Stimulated activated CD4-positive, alpha-beta T cell treated with anti-CD3 and anti-CD28 coated beads, Interleukin-1b, Interleukin-23, amount 100 ng/mL, for 4 hours (primary cell): ENCODE measurements around the gene KCTD2.
"Not testable (repeated sequence)": the region's sequence is repeated elsewhere in the genome, so short reads cannot be mapped to it uniquely, and the experiment has no call there.

ENCODE experiments used
- DNase-seq, 2 donors: peaks; one replicate each; pipeline ENCODE4 v3.0.0-alpha.2; 2020; ENCODE audit warnings: low read depth in 2 of 2

KCTD2 gene

DNA sequence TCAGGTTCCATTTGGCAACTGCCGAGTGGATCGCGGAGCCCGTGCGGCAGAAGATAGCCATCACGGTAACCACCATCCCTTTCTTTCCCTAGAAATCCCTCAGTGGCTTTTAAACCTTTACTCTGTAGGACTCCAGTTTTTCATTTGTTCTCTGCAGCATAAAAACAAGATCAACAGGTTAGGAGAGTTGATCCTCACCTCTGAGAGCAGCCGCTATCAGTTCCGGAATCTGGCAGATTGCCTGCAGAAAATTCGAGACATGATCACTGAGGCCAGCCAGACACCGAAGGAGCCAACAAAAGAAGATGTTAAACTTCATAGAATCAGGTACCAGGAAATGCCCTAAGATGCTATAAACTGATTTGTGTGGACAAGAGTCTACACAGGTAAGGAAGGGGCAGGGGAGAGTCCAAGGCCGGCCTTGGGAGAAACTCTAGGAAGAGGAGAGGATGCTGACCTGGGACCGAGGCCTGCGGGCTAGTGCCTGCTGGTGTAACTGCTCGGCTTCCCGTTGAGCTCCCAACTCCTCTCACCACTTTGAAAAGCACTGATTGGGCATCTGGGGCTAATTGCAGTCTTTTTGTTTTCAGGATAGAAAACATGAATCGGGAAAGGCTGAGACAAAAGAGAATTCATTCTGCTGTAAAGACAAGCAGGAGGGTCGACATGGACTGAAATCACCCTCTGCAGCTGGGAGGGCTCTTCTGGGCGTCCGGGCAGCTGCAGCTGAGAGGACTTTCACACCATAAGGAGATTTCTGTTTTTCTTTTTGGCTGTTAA is 26.5 kb upstream of the KCTD2 start:
- DNase-seq: no peak

DNA sequence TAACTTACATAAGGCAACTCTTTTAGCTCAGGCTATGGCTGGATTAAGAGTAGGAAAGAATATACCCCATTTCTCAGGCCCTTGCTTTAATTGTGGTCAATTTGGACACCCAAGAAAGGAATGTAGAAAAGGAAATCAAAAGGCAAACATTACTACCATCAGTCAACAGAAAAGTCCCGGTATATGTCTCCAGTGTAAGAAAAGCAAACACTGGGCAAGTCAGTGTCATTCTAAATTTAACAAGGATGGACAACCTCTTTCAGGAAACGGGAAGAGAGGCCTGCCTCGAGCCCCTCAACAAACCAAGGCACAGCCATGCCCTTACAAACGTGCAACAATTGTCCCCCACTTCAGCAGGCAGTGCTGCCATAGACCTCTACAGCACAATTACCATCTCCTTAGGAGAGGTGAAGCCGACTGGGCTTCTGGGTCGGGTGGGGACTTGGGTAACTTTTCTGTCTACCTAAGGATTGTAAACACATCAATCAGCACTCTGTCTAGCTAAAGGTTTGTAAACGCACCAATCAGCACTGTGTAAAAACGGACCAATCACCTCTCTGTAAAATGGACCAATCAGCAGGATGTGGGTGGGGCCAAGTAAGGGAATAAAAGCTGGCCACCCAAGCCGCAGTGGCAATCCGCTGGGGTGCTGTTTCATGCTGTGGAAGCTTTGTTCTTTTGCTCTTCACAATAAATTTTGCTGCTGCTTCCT is 22.2 kb upstream of the KCTD2 start:
- DNase-seq: no peak

DNA sequence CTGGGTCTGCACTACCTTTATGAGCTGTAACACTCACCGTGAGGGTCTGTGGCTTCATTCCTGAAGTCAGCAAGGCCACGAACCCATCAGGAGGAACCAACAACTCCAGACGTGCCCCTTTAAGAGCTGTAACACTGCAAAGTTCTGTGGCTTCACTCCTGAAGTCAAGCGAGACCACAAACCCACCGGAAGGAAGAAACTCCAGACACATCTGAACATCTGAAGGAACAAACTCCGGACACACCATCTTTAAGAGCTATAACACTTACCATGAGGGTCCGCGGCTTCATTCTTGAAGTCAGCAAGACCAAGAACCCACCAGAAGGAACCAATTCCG is 21.7 kb upstream of the KCTD2 start:
- DNase-seq: not testable (repeated sequence)

DNA sequence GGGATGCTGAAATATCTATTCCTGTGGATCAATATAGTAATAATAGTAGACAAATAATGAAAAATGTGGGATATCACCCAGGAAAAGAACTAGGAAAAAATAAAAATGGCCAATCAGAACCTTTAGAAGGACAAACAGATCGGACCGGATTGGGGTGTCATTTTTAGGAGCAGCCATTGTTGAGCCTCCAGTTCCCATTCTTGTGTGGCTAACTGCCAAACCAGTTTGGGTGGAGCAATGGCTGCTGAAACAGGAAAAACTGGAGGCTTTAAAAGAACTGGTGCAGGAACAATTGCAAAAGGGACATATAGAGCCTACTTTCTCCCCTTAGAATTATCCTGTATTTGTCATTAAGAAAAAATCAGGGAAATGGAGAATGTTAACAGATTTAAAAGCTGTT is 20.4 kb upstream of the KCTD2 start:
- not testable (repeated sequence) for DNase-seq

GRCh38 chr17:75030161-75030560 is 16.9 kb upstream of the KCTD2 start:
- no peak for DNase-seq

- peak; percentile 12 to 32 for DNase-seq
These were observed 14.9 kb upstream of the KCTD2 start for GRCh38 chr17:75031972-75032719.

DNA sequence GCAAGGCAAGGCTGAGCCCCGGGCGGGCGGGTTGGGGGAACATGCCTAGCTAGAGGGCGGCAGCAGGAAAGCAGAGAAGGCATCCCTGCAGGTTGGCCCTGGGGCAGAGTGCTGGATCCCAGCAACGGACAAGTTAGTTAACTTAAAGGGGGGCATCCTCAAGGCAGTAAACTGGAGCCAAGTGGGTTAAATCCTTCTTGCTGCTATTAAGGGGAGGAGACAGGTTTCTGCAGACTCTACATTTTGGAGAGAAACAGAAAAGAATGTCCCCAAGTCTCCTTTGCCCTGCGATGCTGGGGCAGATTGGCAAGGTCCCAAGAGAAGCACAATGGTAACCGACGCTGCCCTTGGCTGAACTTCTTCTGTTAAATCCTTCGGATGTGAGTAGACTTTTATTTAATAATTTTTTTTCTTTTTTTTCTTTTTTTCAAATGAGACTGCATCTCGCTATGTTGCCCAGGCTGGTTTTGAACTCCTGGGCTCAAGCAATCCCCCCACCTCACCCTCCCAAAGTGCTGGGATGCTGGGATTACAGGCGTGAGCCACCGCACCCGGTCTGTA is 14.2 kb upstream of the KCTD2 start:
- DNase-seq: peak in 1 of 2 donors; percentile 23

- DNase-seq: peak; percentile 85 to 90
These were observed 13.4 kb upstream of the KCTD2 start for GRCh38 chr17:75033346-75034235.

DNA sequence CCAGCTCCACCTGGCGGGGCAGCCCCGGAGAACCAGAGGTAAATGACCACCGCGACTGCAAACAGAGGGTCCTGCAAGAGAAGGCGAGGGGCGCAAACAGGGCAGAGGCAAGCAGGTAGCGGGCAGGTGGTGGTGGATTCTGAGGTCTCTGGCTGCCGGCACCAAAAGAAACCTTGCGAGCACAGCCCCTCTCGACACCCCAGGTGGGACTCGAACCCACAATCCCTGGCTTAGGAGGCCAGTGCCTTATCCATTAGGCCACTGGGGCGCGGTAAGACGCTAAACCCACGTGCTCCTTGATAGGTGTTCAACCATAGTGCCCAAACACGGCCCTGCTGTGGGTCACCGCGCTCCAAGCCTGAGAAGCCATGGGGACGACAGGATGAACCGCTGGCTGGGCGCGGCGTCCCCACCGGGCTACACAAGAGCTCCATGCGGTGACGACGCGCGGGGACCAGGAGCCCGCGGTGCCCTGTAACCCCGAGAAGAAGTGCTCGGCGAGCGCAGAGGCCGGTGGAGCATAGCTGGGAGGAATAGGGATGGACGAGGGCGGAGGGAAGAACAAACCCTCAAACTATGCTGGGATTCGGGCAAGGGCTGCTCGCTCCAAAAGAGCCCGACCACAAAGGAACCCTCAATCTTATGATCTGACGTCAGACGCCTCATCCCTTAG is 12.7 kb upstream of the KCTD2 start:
- DNase-seq: peak; percentile 78 to 92

DNA sequence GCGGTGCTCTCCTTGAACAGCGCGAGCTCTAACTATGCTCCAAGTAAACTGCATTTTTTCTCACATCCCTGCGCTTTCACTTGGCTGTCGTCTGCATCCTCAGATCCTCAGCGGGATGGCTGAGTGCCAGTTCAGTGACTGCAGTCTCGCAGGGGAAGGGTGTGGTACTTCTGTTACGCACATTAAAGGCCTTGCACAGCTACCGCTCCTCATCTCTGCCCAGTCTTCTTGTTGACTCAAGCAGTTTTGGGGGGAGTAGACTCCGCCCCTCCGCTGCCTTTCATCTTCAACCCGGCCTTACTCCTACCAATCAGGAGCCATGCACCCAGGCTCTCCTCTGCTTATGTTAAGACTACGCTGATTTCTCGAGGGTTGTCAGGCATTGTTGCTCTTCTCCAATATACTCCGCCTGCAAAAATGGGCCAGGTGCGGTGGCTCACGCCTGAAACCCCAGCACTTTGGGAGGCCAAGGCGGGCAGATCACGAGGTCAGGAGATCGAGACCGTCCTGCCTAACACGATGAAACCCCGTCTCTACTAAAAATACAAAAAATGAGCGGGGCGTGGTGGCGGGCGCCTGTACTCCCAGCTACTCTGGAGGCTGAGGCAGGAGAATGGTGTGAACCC is 10.3 kb upstream of the KCTD2 start:
- peak; percentile 55 to 69 for DNase-seq

GRCh38 chr17:75039238-75039637 is 7.8 kb upstream of the KCTD2 start:
- DNase-seq: no peak

DNA sequence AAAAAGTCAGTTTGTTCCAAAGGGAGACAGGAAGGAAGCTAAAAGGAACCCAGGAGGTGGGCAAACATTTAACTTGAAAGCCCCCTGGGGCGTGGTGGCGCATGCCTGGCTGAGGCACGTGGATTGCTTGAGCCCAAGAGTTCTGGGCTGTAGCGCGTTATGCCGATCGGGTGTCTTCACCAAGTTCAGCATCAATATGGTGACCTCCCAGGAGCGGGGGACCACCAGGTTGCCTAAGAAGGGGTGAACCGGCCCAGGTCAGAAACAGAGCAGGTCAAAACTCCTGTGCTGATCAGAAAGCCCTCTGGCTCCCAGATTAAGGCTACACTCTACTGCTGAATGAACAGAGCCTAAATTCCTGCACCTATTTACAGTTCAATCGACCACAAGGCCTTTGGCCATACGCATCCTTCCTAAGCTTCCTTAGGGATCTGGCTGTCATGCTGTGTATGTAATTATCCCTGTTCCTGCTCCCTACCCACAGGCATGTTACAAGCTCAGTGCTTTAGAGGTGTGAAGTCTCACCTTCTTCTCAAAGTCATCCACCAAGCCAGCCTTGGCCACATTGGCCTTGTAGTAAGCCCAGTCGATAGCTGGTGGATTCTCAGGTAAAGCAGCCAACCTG is 5.3 kb upstream of the KCTD2 start:
- DNase-seq: no peak

DNA sequence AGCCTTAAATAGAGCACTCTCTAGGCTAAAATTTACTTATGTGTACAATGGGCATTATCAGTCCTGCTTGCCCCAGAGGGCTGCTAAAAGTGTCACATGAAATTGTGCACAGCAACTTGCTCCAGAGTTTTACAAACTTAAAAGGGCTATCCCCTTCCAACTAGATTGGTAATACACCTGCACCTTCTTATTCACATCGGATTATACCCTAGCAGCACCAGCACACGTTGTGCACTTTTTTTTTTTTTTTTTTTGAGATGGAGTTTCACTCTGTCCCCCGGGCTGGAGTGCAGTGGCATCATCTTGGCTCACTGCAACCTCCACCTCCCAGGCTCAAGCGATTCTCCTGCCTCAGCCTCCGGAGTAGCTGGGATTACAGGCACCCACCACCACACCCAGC is 3.2 kb upstream of the KCTD2 start:
- DNase-seq: not testable (repeated sequence)

DNA sequence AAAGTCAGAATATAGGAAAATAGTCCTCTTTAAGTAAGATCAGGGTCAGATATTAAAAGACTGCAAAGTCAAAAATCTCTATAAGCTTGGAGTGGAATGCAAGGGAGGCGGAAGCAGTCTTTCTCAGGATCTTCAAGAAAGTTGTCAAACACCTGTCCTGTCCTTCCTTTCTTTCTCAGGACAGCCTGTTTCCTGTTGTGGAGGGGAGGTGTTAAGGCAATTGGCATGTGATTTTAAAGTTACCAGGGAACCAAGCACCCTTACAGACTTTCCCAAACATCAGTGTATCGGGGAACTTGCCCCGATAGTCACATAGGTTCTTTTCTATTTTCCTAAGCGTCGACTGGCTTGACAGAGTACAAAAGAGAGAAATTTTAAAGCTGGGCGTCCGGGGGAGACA is 2.3 kb upstream of the KCTD2 start:
- DNase-seq: no peak

DNA sequence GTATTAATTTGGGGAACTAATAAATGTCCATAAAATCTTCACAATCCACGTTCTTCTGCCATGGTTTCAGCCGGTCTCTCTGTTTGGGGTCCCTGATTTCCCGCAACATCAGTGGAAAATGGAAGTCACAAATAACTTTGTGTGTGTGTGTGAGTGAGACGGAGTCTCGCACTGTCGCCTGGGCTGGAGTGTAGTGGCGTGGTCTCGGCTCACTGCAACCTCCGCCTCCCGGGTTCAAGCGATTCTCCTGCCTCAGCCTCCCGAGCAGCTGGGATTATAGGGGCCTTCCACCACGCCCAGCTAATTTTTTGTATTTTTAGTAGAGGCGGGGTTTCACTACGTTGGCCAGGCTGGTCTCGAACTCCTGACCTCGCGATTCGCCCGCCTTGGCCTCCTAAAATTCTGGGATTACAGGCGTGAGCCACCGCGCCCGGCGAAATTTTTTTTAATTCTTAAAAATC is 1.0 kb upstream of the KCTD2 start:
- DNase-seq: not testable (repeated sequence)

GRCh38 chr17:75047398-75048098 is 523 bp downstream of the KCTD2 start:
- peak in 1 of 2 donors; percentile 25 for DNase-seq

- DNase-seq: no peak
These were observed 1.3 kb downstream of the KCTD2 start for GRCh38 chr17:75048249-75048878.

GRCh38 chr17:75049057-75049456 is 2.0 kb downstream of the KCTD2 start:
- no peak for DNase-seq

DNA sequence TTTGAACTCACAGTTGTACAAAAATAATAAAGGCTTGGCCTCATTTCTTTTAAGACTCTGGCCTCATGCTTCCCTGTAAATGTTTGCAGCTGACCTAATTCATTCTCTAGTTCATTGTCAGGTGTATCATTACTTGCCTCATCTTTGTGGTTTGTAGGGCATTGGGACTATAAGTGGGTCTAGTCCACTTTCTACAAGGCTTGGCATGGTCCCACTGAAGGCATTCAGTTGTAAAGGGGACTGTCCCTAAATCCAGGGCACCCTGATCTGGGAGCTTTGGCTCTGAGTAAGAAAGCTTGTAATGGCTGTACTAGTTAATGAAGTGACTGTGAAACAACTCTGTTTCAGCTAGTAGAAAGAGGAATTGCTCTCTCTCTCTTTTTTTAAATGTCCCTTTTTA is 2.7 kb downstream of the KCTD2 start:
- DNase-seq: no peak
